NT2/D1 (cell line): ENCODE data around the gene PCCB.

Experiments
- SUZ12 ChIP-seq: IDR thresholded peaks from 2 replicates; pipeline ENCODE4 v1.6.1; 2011; ENCODE audit not compliant: insufficient read length, insufficient read depth; ENCODE audit errors: extremely low read depth
- YY1 ChIP-seq: IDR thresholded peaks from 2 replicates; pipeline ENCODE4 v1.6.1; 2011; ENCODE audit not compliant: insufficient read length, insufficient read depth
- ZNF274 ChIP-seq: IDR thresholded peaks from 2 replicates; pipeline ENCODE4 v1.6.1; 2011; ENCODE audit warnings: mild to moderate bottlenecking, low read depth, low read length

DNA sequence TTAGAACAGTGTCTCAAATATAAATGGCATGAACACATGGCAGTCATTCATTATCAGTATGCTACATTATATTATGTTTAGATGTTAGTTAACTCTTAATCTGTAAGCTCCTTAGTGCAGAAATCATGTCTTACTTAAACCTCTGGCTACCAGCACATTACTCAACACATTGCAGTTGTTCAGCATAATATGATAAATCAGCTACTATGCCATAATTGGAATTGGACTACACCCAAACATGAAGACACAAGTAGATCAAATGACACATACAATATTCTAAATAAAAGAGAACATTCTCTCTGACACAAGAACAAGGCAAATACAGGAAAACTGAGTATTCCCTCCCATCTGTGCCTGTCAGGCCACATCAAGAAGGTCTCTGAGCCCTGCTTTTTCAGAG lies 116.1 kb downstream of the PCCB start:
- TF ChIP-seq ZNF274: no peak
- TF ChIP-seq SUZ12: no peak
- TF ChIP-seq YY1: no peak
